Gastrocnemius medialis (tissue), 4 donors: Measurements from ENCODE around the gene CPNE5. TPM values are rescaled to one million over a fixed set of nuclear protein-coding genes. Genes with fewer than 3 reads are reported as not detected.

Experiments
- ATAC-seq, 2 donors: fragments of 150-250 bp; one replicate each; pipeline ENCODE4 v1.9.1; 2016
- DNase-seq, 2 donors: peaks; one replicate each; pipeline ENCODE4 v3.0.0-alpha.2; 2019
- H3K27ac ChIP-seq, 4 donors: fragments of 200-600 bp; sonication (generic); 1 replicate in 1 of 4; 2 replicates in 3 of 4; pipeline ENCODE4 v1.5.1; 2016 to 2018; ENCODE audit warnings: mild to moderate bottlenecking in 2 of 4, moderate library complexity in 1 of 4
- H3K27me3 ChIP-seq, 3 donors: fragments of 200-600 bp; sonication (generic) in 2 of 3; 1 replicate in 1 of 3; 2 replicates in 2 of 3; pipeline versions ENCODE4 v1.5.1 to v1.6.0; 2016 to 2019; ENCODE audit warnings: mild to moderate bottlenecking in 1 of 3, moderate library complexity in 1 of 3
- H3K36me3 ChIP-seq, 2 donors: fragments of 200-600 bp; sonication (generic) in 1 of 2; one replicate each; pipeline ENCODE4 v1.5.1; 2017 to 2018
- H3K4me1 ChIP-seq, 2 donors: fragments of 200-600 bp; sonication (generic) in 1 of 2; one replicate each; pipeline ENCODE4 v1.5.1; 2016 to 2017; ENCODE audit warnings: mild to moderate bottlenecking in 2 of 2
- H3K4me3 ChIP-seq, 4 donors: fragments of 200-600 bp; sonication (generic) in 3 of 4; 1 replicate in 1 of 4; 2 replicates in 3 of 4; pipeline ENCODE4 v1.5.1; 2016 to 2019; ENCODE audit warnings: mild to moderate bottlenecking in 2 of 4
- H3K9me3 ChIP-seq, 3 donors: fragments of 200-600 bp; sonication (generic) in 2 of 3; 1 replicate in 1 of 3; 2 replicates in 2 of 3; pipeline ENCODE4 v1.5.1; 2016 to 2019
- CTCF ChIP-seq, 5 experiments: fragments of 450-650 bp in 3 of 5; fragments of 200-600 bp in 2 of 5; sonication (generic) in 2 of 5; IDR thresholded peaks in 4 of 5; conservative IDR thresholded peaks in 1 of 5; 1 replicate in 4 of 5; 2 replicates in 1 of 5; pipeline ENCODE4 v1.5.1; 2016 to 2019; ENCODE audit warnings: antibody characterized with exemption in 5 of 5, mild to moderate bottlenecking in 3 of 5, moderate library complexity in 3 of 5
- POLR2A ChIP-seq, 2 donors: fragments of 450-650 bp; IDR thresholded peaks; one replicate each; pipeline ENCODE4 v1.6.1; 2017; ENCODE audit warnings: antibody characterized with exemption in 2 of 2, mild to moderate bottlenecking in 2 of 2, moderate library complexity in 2 of 2
- in situ Hi-C, 4 donors: fragments of 200-750 bp; cut with MboI; loops; one replicate each; pipeline versions ENCODE4 v1.15.0 to v1.8.0; 2017; ENCODE audit warnings: low sequenced_read_pairs in 4 of 4
- intact Hi-C: fragments of 100-400 bp; cut with DNase I; formaldehyde crosslinking; loops from one replicate; pipeline ENCODE4 v1.15.1; 2023; ENCODE audit warnings: low total_unique reads
- total RNA-seq, 4 donors: library from RNA; depleted of rRNA; stranded (reverse); fragments of >200 nt; gene quantifications; one replicate each; pipeline versions ENCODE4 v1.1.0 to v1.2.3, GENCODE V29; 2016

CPNE5 gene
- total RNA-seq, 4 donors from 2014 or later, result 0.11 TPM; not detected in 3

GRCh38 chr6:36791085-36791484 is 48.2 kb downstream of the CPNE5 start:
- intact Hi-C loops, result no loop called here
- no peak for DNase-seq
- Histone ChIP-seq H3K9me3 (no peaks in the 10 kb centered on the region), H3K4me1 (no peaks in the 10 kb centered on the region), H3K27ac (no peak overlapping the region), H3K36me3 (no peaks in the 10 kb centered on the region), H3K27me3 (no peaks in the 10 kb centered on the region), H3K4me3 (no peak overlapping the region)
- in situ Hi-C loops, result no loop called here
- no peak for TF ChIP-seq CTCF (IDR thresholded peaks at IDR 0.05 in 4 of 5, conservative IDR thresholded peaks at IDR 0.05 in 1 of 5)
- no peak for TF ChIP-seq POLR2A (IDR thresholded peaks at IDR 0.05)
- no peak for ATAC-seq

- in situ Hi-C loops, result no loop called here
- no peak for ATAC-seq
- DNase-seq, result no peak
- Histone ChIP-seq H3K4me3 (no peak overlapping the region), H3K27ac (no peak overlapping the region), H3K9me3 (no peaks in the 10 kb centered on the region), H3K36me3 (no peaks in the 10 kb centered on the region), H3K4me1 (no peaks in the 10 kb centered on the region), H3K27me3 (no peaks in the 10 kb centered on the region)
- intact Hi-C loops, result no loop called here
- TF ChIP-seq CTCF (IDR thresholded peaks at IDR 0.05 in 4 of 5, conservative IDR thresholded peaks at IDR 0.05 in 1 of 5) (no peak), POLR2A (IDR thresholded peaks at IDR 0.05) (no peak)
Observed at GRCh38 chr6:36788768-36789167, 50.5 kb downstream of the CPNE5 start.

- intact Hi-C loops, result no loop called here
- Histone ChIP-seq H3K4me1 (no peaks in the 10 kb centered on the region), H3K36me3 (no peaks in the 10 kb centered on the region), H3K4me3 (no peak overlapping the region), H3K27me3 (no peaks in the 10 kb centered on the region), H3K27ac (no peak overlapping the region), H3K9me3 (no peaks in the 10 kb centered on the region)
- in situ Hi-C loops, result no loop called here
- TF ChIP-seq POLR2A (IDR thresholded peaks at IDR 0.05) (no peak), CTCF (IDR thresholded peaks at IDR 0.05 in 4 of 5, conservative IDR thresholded peaks at IDR 0.05 in 1 of 5) (no peak)
- ATAC-seq (no peak), DNase-seq (no peak)
Observed at GRCh38 chr6:36788186-36788585, 51.1 kb downstream of the CPNE5 start.

- in situ Hi-C loops, result no loop called here
- no peak for DNase-seq
Observed at GRCh38 chr6:36787210-36787609, 52.0 kb downstream of the CPNE5 start.

More at GRCh38 chr6:36787210-36787609, 52.0 kb downstream of the CPNE5 start:
- intact Hi-C loops, result no loop called here
- Histone ChIP-seq H3K36me3 (no peaks in the 10 kb centered on the region), H3K9me3 (no peaks in the 10 kb centered on the region), H3K4me3 (no peak overlapping the region), H3K27me3 (no peaks in the 10 kb centered on the region), H3K4me1 (no peaks in the 10 kb centered on the region), H3K27ac (no peak overlapping the region)
- no peak for ATAC-seq
- TF ChIP-seq CTCF (IDR thresholded peaks at IDR 0.05 in 4 of 5, conservative IDR thresholded peaks at IDR 0.05 in 1 of 5) (no peak), POLR2A (IDR thresholded peaks at IDR 0.05) (no peak)
